ENCODE data around the gene GGCX.

The GGCX gene

DNA sequence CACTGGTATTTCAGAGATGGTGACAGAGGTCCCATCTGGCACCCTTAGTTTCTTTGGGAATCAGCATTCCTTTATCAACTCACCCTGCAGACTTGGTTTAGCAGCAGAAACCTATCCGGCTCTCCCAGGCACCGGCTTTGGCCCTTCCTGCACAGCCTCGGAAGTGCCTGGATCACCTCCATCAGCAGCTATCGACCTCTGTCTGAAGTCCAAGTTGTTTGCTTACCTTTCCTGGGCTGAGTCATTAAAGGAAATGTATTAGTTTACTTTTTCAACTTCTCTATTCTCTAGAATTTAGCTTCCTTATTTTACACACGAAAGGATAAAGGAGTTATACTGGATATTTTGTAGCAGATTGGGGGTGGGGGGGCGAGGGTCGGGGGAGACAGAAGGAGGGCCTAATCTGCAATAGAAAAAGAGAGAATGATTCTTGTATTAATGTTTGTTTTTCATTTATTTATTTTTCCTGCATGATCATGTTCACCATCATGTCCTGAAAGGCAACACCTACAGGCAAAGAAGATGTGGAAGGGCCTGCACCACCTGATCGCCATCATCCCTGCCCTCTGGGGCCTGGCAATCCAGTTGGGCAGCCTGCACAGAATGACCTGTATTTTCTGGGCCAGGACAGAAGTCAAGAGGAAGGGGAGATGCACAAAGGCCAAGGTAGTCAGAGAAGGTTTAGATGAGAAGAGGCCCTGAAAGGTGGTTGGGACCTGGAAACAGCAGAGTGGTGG lies 44.5 kb downstream of the GGCX start:
- peak; percentile 71 for DNase-seq (ENCODE audit: low spot score)

GRCh38 chr2:85514323-85514722 lies 47.0 kb downstream of the GGCX start:
- no peak for DNase-seq (ENCODE audit: low spot score)

DNA sequence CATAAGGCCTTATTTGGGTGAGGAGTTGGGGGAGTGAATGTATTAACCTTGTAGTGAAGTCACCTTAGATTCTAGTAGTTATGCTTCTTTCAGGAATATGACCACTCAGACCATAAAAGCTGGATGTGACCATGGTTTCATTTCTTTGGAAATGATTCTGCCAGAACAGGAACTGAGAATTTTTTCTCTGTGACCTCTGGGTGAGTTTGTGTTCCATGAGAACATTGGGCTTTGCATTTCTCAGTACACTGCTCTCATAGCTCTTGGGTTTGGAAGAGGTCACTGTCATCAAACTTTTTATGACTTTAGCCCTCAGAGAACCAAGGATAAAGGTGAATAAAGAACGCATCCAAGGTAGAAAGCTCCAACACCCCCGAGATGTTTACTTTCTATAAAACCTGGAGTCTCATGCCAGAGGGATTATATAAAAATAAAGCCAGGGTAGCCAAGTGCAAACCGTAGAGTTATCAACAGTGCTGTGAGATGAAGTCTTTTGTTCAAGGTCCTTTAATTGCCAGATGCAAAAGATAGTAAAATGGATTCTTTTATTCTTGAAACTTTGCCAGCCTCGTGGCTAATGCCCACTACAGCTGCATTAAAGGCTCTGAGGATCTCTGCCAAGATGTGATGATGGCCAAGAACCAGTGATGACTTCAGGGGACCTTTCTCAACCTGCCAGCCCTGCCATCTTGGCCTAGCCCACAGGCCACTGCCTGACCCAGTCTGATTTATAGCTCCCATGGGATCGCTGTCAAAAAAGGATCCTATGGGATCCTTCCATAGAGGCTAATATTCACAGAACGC lies 50.1 kb downstream of the GGCX start:
- DNase-seq (ENCODE audit: low spot score) = peak; percentile 55

DNA sequence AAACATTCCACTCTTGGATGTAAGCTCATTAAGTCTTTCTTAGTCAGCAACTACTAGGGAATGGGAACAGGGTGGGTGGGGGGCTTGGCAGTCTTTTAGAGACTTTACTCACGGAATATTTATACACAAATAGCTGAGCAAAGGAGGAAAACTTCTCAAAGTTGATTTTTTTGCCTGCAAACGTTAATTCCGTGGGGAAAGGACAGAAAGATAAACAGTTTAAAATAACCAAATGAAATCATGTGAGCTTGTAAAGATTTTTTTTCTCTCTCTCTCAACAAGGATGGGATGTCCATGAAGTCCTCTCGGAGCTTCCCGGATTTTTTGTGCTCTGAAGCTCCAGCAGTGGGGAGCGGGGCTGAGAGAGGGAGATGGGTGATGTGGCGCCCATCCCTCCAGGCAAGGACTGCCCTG lies 54.5 kb downstream of the GGCX start:
- DNase-seq (ENCODE audit: low spot score) = no peak

DNA sequence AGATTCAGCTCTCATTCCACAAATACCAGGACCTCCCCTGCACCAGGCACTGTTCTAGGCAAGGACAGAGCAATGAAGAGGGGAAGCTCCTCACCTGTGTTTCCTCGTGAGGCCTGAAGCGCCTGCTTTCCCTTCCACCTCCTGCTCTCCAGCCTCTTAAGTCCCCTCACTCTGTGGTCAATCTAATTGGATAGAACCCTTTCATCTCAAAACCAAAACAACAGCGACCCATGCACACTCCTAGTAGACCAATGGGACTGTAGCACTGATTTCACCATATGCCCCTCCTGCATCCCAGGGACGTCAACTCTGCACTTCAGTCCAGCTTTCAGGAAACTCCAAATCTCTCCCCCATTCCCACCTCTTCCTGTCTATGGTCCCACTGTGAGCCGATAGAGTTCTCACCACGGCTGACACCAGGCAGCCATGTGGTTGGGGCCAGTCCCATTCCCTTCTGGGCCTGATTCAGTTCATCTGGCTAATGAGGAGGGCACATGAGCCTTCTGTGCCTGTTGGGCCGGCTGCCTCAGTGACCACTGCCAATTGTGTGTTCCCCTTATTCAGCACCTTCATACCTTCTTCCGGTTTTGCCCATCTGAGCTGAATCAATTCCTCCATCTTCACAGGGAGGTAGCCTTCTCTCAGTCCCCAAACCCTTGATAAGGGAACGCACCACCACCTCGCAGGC lies 55.6 kb downstream of the GGCX start:
- no peak for DNase-seq (ENCODE audit: low spot score)

DNA sequence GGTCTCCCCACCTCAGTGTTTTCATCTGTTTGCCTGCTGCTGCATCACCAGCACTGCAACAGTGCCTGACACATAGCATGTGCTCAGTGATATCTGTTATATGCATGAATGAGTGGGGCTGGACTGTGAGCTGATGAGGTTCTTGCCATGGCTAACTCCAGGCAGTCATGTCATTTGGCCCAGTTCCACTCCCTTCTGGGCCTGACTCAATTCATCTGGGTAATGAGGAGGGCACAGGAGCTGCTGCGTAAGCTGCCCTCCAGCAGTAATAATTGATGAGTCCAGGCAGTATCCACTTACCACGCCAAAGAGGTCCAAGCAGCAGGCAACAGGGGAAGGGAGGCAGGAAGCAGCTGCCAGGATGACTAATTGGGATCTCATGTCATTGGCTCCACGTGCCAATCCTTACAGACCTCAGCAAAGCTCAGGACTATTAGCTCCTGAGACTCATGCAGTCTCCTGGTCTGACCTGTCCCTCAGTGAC lies 56.5 kb downstream of the GGCX start:
- DNase-seq (ENCODE audit: low spot score) = peak; percentile 47

GRCh38 chr2:85503851-85504777 lies 57.2 kb downstream of the GGCX start:
- no peak for DNase-seq (ENCODE audit: low spot score)

DNA sequence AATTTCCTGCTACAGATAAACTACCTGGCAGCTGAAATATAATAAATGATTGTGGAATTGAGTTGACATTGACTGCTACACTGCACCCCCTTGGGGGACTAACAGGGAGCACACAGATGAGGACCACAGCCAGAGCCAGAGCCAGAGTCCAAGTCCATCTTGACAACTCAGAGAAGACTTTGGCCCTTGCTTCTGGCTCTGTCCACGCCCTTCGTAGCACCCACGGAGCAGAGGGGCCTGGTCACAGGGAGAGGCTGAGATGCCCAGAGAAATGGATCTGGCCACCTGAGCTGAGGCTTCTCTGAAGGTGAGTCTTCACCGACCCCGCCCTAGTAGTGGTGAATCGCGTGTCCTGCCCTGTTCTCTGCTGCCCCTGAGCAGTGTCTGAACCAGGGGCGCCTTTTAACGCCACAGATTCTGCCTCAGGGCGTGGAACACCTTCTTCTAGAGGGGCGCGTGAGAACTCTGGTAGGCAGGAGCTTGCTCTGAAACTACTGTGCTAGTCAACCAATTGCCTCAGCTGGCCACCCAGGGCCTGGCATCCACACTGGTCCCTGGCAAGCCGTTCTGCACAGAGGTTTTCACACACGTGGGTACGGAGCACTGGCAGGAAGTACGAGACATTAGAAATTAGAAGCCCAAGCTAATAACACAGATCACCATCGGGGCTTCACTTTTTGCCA lies 58.0 kb downstream of the GGCX start:
- peak; percentile 71 for DNase-seq (ENCODE audit: low spot score)

GRCh38 chr2:85502720-85503119 lies 58.6 kb downstream of the GGCX start:
- DNase-seq (ENCODE audit: low spot score) = no peak

DNA sequence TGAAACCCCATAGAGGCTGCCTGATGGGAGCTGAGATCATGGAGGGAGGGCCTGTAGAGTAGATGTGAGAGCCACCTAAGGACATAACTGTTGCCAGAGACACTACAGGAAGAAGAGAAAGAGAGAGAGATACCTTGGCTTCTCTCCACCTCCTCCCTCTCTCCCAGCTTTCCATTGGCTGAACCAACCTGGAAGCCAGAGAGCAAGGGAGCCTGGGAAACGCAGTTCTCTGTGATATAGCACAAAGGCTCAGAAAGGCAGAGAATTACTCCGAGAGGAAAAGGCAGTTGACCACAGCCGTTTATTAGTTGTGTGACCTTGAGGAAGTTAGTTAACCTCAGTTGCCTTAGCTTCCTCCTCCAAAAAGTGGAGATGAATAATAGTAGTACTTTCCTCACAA lies 60.0 kb downstream of the GGCX start:
- DNase-seq (ENCODE audit: low spot score) = no peak

GRCh38 chr2:85497944-85498630 lies 63.2 kb downstream of the GGCX start:
- DNase-seq (ENCODE audit: low spot score) = no peak

DNA sequence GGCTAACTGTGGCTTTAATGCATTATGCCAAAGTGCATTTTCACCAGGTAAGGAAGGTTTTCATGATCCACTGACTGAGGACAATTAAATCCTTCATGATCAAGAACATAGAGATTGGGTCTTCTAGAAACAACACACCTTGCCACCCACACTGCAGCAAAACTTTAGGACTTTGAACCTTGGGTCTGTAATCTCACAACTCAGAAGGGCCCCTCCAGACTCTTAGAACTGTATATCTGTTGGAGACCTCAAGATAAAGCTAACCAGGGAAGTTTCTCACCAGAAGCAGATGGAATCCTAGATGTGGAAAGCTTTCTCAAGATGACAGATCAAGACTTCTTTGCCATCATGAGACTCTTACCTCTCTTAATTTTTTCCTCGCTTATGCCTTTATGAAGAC lies 64.9 kb downstream of the GGCX start:
- DNase-seq (ENCODE audit: low spot score) = no peak
